ENCODE data around the gene ZBTB7C. TPM values are rescaled to one million over a fixed set of nuclear protein-coding genes. Genes with fewer than 3 reads are reported as not detected.

The ZBTB7C gene
- total RNA-seq, 3 donors from 2014 or later (not counting 1 experiment from before 2014, with no cell fraction given): 0.07 TPM; not detected in 2

- no peak for TF ChIP-seq CTCF (IDR thresholded peaks at IDR 0.05)
- H3K36me3 Mint-ChIP-seq: no peaks in the 10 kb centered on the region
- no peak for DNase-seq
- peaks cover 6 to 7% of the 10 kb centered on the region in 2 donors for H3K27me3 Mint-ChIP-seq (ENCODE audit: low read depth in 2 of 2)
- no peak overlapping the region for H3K27ac Mint-ChIP-seq
- H3K4me1 Mint-ChIP-seq: no peaks in the 10 kb centered on the region
- Histone ChIP-seq H3K27me3 (ENCODE audit: control insufficient read depth, insufficient read depth, low read length) (no peaks in the 10 kb centered on the region), H3K9me3 (ENCODE audit: control insufficient read depth, insufficient read depth, low read length) (no peaks in the 10 kb centered on the region), H3K4me3 (ENCODE audit: low read length) (no peak overlapping the region), H3K4me1 (ENCODE audit: control insufficient read depth, insufficient read depth, low read length) (no peaks in the 10 kb centered on the region), H3K27ac (ENCODE audit: low read length) (no peak overlapping the region), H3K36me3 (ENCODE audit: control insufficient read depth, insufficient read depth, low read length) (no peaks in the 10 kb centered on the region)
- no peak overlapping the region for H3K4me3 Mint-ChIP-seq
- WGBS (ENCODE audit: insufficient coverage): 96% methylated on average over 62 of the region's 62 CpGs
- no peaks in the 10 kb centered on the region for H3K9me3 Mint-ChIP-seq
- no peak for ATAC-seq
- intact Hi-C loops (cut with micrococcal nuclease): no loop called here
Observed at GRCh38 chr18:48029296-48029986, 379.7 kb downstream of the ZBTB7C start.

GRCh38 chr18:48028696-48029095 is 380.5 kb downstream of the ZBTB7C start:
- ATAC-seq (no peak), DNase-seq (no peak)
- Histone ChIP-seq H3K9me3 (ENCODE audit: control insufficient read depth, insufficient read depth, low read length) (no peaks in the 10 kb centered on the region), H3K4me3 (ENCODE audit: low read length) (no peak overlapping the region), H3K36me3 (ENCODE audit: control insufficient read depth, insufficient read depth, low read length) (no peaks in the 10 kb centered on the region), H3K27ac (ENCODE audit: low read length) (no peak overlapping the region), H3K4me1 (ENCODE audit: control insufficient read depth, insufficient read depth, low read length) (no peaks in the 10 kb centered on the region), H3K27me3 (ENCODE audit: control insufficient read depth, insufficient read depth, low read length) (no peaks in the 10 kb centered on the region)
- intact Hi-C loops (cut with micrococcal nuclease): no loop called here
- H3K9me3 Mint-ChIP-seq: no peaks in the 10 kb centered on the region
- H3K4me3 Mint-ChIP-seq: no peak overlapping the region
- no peak for TF ChIP-seq CTCF (IDR thresholded peaks at IDR 0.05)
- H3K36me3 Mint-ChIP-seq: no peaks in the 10 kb centered on the region
- peaks cover 6 to 7% of the 10 kb centered on the region in 2 donors for H3K27me3 Mint-ChIP-seq (ENCODE audit: low read depth in 2 of 2)
- no peaks in the 10 kb centered on the region for H3K4me1 Mint-ChIP-seq
- no peak overlapping the region for H3K27ac Mint-ChIP-seq
- WGBS (ENCODE audit: insufficient coverage): 84% methylated on average over 2 of the region's 4 CpGs

- Mint-ChIP-seq H3K4me3 (no peak overlapping the region), H3K27ac (no peak overlapping the region), H3K9me3 (no peaks in the 10 kb centered on the region), H3K27me3 (ENCODE audit: low read depth in 2 of 2) (peaks cover 6 to 9% of the 10 kb centered on the region in 2 donors), H3K36me3 (no peaks in the 10 kb centered on the region), H3K4me1 (peaks cover 0 to 1% of the 10 kb centered on the region in 2 donors)
- intact Hi-C loops (cut with micrococcal nuclease): no loop called here
- no peak for TF ChIP-seq CTCF (IDR thresholded peaks at IDR 0.05)
- 87% methylated on average over 6 of the region's 6 CpGs for WGBS (ENCODE audit: insufficient coverage)
- no peaks in the 10 kb centered on the region for H3K9me3 ChIP-seq (ENCODE audit: control insufficient read depth, insufficient read depth, low read length)
- H3K27me3 ChIP-seq (ENCODE audit: control insufficient read depth, insufficient read depth, low read length): no peaks in the 10 kb centered on the region
- no peak for DNase-seq
- H3K4me3 ChIP-seq (ENCODE audit: low read length): no peak overlapping the region
- H3K4me1 ChIP-seq (ENCODE audit: control insufficient read depth, insufficient read depth, low read length): no peaks in the 10 kb centered on the region
- no peak overlapping the region for H3K27ac ChIP-seq (ENCODE audit: low read length)
- no peak for ATAC-seq
- no peaks in the 10 kb centered on the region for H3K36me3 ChIP-seq (ENCODE audit: control insufficient read depth, insufficient read depth, low read length)
Observed at GRCh38 chr18:48028081-48028480, 381.1 kb downstream of the ZBTB7C start.
